Frontal cortex (tissue), 4 donors: ENCODE data around the gene FAM111B. TPM values are rescaled to one million over a fixed set of nuclear protein-coding genes. Genes with fewer than 3 reads are reported as not detected.

Source experiments
- DNase-seq, 2 donors: peaks; one replicate each; pipeline ENCODE4 v3.0.0; 2012; ENCODE audit warnings: low spot score in 2 of 2
- FAIRE-seq: peaks from 2 replicates; lab custom pipeline; 2012; peaks lifted over from hg19 to GRCh38; lab: Jason Lieb, UNC
- total RNA-seq: library from RNA; depleted of rRNA; stranded (reverse); fragments of >200 nt; gene quantifications from one replicate; pipeline ENCODE4 v1.2.3, GENCODE V29; 2014
- donor health status: control.
- donor health status: control.
- donor health status: control.

FAM111B gene
- total RNA-seq, 1 donor from 2014 or later, result 2.9 TPM

- DNase-seq (no peak), FAIRE-seq (no peak)
Observed at GRCh38 chr11:59145534-59145933, 38.5 kb downstream of the FAM111B start.

- no peak for FAIRE-seq
- no peak for DNase-seq
Observed at GRCh38 chr11:59151761-59152160, 44.7 kb downstream of the FAM111B start.

GRCh38 chr11:59152312-59152951 lies 45.4 kb downstream of the FAM111B start:
- no peak for FAIRE-seq
- no peak for DNase-seq

GRCh38 chr11:59154610-59155009 lies 47.6 kb downstream of the FAM111B start:
- FAIRE-seq, result no peak
- DNase-seq, result no peak

GRCh38 chr11:59157433-59157832 lies 50.4 kb downstream of the FAM111B start:
- FAIRE-seq (no peak), DNase-seq (no peak)

- no peak for FAIRE-seq
- DNase-seq, result peak; percentile 37 to 64
Observed at GRCh38 chr11:59158206-59159068, 51.4 kb downstream of the FAM111B start.

GRCh38 chr11:59164028-59164427 lies 57.0 kb downstream of the FAM111B start:
- DNase-seq (no peak), FAIRE-seq (no peak)

GRCh38 chr11:59171508-59172322 lies 64.7 kb downstream of the FAM111B start, which contains the start of gene DTX4:
Gene DTX4, plus strand, starts transcription at chr11:59172132. Its CDS starts 464 bp downstream, at chr11:59172596.
- DNase-seq, result peak; percentile 83 to 84
- no peak for FAIRE-seq

- DNase-seq, result no peak
- no peak for FAIRE-seq
Observed at GRCh38 chr11:59172345-59173079, 65.5 kb downstream of the FAM111B start.

- no peak for FAIRE-seq
- DNase-seq, result no peak
Observed at GRCh38 chr11:59173080-59173963, 66.3 kb downstream of the FAM111B start.

- FAIRE-seq (no peak), DNase-seq (no peak)
Observed at GRCh38 chr11:59173964-59174663, 67.1 kb downstream of the FAM111B start.

- DNase-seq, result no peak
- no peak for FAIRE-seq
Observed at GRCh38 chr11:59174664-59175033, 67.6 kb downstream of the FAM111B start.

GRCh38 chr11:59175091-59175501 lies 68.1 kb downstream of the FAM111B start:
- DNase-seq (no peak), FAIRE-seq (no peak)

- no peak for FAIRE-seq
- no peak for DNase-seq
Observed at GRCh38 chr11:59176330-59176729, 69.3 kb downstream of the FAM111B start.
